ENCODE data around the gene HIGD2A.

HIGD2A gene, protein sequence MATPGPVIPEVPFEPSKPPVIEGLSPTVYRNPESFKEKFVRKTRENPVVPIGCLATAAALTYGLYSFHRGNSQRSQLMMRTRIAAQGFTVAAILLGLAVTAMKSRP

DNA sequence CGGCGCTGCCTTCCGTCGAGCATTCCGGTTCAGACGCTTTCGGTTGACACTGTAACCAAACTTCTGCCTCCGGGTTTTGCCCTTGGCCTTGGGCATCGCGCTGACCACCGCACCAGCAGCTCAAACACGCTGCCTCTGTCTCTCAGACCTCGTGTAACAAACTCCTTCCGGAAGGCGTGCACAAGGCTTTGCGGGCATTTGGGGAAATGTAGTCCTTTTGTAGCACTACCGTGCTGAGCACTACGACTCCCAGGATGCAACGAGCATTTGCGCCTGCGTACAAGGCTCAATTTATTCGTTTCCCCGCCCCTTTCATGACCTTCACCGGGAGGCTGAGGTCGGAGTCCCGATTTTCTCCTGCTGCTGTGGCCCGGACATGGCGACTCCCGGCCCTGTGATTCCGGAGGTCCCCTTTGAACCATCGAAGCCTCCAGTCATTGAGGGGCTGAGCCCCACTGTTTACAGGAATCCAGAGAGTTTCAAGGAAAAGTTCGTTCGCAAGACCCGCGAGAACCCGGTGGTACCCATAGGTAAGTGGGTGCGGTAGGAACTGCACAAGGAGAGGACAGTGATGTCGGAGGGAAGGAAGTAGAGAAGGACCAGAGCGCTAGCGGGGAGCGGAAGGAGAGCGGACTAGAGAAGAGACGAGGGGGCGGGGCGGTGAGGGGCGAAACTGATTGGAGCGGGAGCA, at the start of gene HIGD2A, which contains the start of gene NOP16:
TSS of gene HIGD2A (plus strand) at position 308 of the 691 bp plus-strand sequence. CDS start at position 377, 69 bp downstream.
TSS of gene NOP16 (minus strand) at position 155 of the 691 bp plus-strand sequence. CDS start at position 96, 59 bp downstream.
- DNase-seq (ENCODE audit: low spot score): peak; percentile 99

DNA sequence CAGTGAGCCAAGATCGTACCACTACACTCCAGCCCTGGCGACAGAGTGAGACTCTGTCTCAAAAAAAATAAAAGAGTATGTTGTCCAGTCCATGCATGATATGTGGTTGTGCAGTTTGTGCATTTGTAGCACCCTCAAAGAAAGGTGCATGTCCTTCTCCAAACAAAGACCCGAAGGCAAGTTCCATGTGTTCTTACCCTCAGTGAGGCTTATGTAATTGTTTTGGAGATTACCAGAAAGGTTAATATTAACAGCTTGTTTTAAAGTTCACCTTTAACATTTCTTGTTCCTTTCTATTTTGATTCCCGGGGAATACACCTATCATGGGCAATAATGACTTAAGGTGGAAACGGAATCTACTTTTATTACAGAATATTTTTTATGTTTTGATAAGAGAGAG, 49.2 kb upstream of the HIGD2A start:
- no peak for DNase-seq (ENCODE audit: low spot score)

DNA sequence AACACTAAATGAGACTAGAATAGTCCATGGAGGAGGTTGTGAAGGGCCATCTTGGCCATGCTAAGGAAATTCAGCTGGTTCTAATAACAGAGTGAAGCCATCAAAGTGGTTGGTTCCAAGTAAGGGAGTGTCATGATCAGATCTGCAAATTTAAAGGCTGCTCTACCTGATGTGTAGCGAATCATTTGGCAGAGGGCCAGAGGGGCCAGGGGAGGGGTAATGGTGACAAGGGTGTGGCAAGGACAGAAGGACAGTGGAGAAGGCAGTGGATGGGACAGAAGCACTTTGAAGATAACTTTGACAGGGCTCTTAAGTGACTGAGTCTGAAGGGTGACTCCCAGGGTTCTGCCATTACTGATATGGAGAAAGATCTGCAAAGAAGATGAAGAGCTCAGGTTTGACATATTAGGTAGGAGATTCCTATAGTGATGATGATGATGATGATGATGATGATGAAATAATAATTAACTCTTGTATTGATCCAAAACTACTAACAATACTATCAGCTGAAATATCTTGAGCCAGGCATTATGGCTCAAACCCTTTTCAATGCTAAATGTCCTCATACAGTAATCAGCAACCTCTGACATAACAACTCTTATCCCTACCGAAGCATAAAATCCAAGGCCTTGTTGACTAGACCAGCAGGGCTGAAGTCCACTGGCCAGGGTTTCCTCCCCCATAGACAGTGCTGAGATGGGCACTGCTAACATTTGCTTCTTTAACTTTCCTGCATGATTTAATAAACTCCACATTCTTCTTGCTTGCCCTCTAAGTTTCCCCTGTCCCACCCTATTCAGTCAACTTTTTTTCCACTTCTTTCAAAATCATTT, 47.0 kb upstream of the HIGD2A start:
- no peak for DNase-seq (ENCODE audit: low spot score)

DNA sequence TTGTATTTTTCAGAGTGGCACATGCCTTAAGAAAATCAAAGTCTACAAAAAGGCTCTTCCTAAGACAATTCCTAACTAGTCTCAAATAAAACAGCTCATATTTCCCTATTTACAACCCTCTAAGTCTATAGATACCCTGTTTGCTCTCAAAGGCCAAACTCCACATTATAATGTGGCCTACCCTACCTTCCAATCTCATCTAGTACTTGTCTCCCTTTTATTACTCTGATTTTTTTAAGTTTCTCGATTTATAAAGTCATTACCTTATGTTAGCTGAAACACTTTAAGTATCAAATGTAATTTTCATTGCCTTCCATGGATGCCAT, 46.4 kb upstream of the HIGD2A start:
- DNase-seq (ENCODE audit: low spot score): no peak

DNA sequence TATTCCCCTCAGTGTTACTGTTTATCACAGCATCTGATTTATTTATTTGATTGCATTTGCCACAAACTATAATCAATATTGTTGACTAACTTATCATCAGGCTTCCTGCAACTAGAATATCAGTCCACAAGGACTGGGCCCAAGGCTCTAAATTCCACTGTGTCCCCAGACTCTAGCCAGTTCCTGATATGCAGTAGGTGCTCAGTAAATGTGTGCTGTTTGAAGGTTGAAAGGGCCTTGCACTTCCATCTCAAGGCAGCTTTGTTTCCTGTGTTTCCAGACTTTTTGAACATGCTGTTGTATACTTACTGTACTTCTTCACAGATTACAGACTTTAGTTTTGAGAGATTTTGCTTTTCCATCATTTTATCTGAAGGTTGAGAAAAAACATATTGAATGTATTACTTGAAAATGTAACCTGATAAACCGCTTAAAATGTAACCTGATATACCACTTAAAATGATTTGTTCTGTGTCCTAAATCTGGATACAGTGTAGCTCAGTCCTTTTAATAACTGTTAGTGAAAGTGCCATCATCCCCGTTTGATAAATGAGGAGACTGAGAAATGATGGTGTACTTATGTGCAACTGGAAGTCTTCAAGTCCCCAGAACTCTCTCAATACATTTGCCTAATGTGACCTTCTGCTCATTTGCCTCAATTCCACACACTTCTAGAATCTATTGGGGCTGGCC, 45.6 kb upstream of the HIGD2A start:
- DNase-seq (ENCODE audit: low spot score): no peak

DNA sequence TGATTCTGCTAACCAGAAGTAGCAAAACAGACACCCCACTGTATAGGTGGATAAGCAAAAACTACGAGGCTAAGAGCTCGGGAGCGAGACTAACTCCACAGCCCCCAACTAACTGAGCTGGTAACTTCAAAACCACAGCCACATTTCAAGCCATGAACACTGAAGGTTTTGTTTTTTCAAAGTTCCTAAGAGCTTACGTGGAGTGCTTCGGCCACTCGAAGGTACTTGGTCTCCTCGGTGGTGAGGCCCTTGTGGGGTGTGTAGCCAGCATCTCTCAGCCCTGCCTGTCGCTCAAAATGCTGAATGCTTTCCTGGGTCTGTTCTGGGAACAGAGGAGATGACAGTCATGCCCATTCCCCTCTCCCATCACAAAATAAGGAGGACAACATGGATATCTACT, 38.1 kb upstream of the HIGD2A start:
- DNase-seq (ENCODE audit: low spot score): no peak

DNA sequence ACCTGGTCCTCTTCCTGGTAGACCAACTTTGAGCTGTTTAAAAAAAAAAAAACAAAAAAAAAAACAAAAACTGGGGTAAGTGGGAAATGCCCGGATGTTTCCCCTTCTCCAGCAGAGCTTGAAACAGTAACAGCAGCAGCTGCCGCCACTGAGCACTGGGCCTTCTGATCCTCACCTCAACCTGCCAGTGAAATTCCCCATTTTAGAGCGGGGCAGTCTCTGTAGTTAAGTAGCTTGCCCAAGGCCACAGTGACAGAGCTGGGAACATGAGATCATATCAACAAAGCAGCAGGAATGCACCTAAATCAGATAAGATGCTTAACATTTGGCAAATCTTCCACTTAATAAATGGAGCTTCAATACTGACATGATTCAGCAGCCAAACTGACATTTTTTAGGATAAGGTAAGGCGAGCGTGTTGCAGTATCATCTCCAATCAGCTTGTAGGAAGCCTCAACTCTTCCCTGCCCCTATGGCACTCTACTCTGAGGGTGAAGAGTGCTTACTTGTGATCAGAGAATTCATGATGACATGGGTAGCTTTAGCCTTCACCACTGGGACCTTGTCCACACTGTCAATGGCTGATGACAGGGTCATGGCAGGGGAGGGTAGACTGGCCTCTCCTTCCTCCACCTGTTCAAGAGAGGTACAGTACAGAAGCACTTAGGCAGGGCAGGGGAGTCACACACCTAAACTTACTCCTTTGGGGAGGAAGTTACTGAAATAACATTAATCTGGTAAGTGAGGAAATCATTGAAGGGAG, 36.3 kb upstream of the HIGD2A start:
- DNase-seq (ENCODE audit: low spot score): no peak

DNA sequence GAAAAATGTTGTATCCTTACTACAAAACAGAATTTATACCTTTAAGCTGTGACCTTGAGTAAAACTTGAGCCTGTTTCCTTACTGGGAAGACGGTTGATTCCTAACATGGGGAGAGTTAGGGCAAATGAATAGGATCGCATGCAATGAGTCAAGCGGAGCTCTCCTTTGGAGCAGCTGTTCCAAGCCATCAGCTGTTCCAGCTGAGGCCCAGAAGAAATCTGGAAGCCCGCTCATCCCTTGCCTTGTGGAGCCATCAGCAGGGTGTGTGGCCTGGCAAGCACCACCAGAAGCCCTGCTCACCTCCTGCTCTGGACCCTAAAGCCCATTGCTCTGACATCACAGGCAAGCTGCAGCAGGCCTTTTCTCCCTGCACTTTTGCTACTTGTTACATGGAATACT, 35.0 kb upstream of the HIGD2A start:
- DNase-seq (ENCODE audit: low spot score): no peak

DNA sequence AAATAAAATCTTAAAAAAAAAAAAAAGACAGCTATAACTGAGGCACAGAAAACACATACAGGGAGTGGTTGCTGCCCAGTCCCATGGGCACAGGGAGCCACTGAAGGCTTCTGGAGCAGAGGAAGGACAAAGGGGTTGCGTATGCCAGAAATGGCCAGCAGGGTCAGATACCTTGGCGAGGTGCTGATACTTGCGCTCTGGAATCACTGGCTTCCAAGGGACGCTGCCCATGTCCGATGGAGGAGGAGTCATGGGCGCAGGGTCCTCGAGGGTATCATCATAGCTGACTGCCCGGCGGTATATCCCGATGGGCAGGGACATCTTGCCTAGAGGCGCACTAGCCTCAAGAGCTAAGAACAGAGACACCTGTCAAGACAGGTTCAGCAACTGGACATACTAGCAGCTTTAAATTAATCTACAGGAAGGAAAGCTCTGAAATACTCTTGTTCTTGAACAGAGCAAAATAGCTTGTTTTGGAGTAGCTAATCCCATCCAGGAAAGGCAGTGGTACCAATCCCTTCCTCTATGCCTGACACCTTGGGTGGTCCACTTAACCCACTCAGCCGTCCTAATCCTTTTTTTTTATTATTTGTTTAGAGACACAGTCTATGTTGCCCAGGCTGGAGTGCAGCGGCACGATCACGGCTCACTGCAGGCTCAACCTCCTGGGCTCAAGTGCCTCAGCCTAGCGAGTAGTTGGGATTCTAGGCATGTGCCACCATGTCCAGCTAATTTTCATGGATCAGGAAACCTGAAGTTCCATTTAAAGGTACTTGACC, 33.0 kb upstream of the HIGD2A start:
- DNase-seq (ENCODE audit: low spot score): no peak

DNA sequence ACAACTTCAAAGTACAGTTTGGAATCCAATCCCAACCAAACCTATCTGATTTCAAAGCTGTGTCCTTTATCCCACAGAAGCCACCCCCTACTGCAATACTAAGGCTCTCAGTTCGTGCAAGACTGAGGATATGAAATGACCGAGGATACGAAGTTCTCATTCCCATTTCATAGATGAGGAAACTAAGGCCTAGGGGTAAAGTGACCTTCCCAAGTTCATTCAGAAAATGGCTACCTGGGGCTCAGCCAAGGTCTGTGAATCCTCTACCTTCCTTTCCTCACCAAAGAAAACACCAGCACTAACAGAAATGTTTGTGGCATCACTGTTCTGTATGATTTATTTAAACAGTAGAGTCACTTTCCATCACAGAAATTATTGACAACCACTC, 32.4 kb upstream of the HIGD2A start:
- DNase-seq (ENCODE audit: low spot score): no peak

DNA sequence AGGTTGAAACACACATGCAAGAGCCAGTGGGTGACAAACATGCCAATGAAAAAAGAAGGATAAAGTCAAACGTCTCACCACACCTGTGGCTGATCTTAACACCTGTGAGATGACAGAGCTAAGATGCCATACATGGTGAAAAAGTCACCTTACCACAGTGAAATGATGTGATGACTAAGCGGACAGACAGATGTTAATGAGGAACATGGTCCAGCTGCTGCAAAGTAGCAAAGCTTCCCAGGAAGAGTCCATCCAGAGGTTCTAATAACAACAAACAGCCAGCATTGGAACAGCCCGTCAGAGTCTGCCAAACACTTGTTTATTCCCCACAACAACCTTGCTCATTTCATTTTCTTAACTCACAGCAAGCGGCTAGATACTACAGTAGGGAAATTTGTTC, 28.9 kb upstream of the HIGD2A start:
- no peak for DNase-seq (ENCODE audit: low spot score)

DNA sequence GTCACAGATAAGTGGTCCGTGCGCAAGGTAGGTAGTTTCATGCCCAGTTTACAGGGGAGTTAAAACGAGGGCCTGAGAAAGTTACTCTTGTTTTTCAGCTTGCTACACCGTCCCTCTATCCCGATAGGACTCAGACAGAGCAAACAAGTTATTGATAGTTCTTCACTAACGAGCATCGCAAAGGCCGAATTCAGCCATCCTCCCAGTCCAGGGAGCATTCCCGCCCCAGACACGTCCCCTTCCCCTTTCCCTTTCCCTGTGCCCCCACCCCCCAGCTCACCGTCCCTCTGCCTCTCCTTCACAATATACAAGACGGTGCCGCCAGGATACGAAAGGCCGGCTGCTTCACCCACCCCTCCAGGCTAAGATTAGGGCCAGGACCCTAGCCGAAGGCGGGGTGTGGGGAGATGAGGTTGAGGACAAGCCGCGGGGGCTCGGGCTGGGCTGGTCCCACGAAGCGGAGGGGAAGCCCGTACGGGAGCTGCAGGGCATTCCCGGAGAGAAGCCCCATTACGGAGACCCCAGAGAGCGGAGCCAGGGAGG, 27.6 kb upstream of the HIGD2A start:
- DNase-seq (ENCODE audit: low spot score): no peak

DNA sequence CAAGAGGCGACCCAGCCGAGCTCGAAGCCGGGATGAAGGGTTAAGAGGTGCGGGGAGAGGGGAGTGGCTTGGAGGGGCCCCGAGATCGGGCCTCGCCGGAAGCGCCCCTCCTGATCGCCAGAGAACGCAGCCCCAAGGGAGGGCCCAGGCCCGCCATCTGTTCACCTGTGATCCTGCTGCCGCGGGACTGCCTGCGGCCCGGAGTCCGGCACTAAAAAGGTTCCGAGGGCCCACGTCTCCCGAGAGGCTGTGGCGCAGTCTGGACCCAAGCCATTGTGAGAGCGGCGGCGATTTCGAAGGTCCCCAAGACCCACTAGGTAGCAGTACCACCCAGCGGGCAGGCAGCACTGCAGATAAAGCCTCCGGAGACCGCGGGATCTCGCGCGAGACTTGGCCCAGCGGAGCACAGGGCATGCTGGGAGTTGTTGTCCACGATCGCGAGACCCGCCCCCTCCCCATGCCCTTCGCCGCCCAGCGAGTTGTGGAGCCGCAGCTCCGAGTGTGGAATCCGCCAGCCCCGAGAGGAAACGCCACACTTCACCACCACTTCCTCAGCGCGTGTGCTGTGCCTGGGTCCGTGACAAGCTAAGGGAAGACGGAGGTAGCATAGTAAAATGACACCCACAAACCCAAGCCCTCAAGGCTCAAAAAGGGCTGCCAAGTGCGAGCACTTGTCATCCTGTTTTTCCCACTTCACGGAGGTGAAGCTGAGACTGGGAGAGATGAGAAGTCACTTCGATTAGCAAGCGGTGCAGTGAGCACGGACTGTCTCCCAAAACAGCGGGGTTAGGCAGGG, 26.9 kb upstream of the HIGD2A start, which contains the start of gene KIAA1191:
TSS of gene KIAA1191 (minus strand) at position 328 of the 796 bp plus-strand sequence. CDS start 2,256 bp downstream, outside the sequence.
- peak; percentile 93 for DNase-seq (ENCODE audit: low spot score)

DNA sequence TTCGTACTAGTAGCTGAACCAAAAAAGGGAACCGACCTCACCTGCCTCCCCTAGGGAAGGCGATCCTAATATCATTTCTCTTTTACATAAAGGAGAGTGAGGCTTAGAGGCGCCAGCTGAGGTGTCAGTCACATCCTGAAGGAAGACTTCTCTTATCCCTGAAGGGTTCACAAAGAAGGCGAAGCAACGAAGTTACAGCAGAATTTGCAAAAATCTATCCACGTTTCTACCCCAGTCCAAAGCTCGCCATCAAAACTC, 26.4 kb upstream of the HIGD2A start:
- no peak for DNase-seq (ENCODE audit: low spot score)

DNA sequence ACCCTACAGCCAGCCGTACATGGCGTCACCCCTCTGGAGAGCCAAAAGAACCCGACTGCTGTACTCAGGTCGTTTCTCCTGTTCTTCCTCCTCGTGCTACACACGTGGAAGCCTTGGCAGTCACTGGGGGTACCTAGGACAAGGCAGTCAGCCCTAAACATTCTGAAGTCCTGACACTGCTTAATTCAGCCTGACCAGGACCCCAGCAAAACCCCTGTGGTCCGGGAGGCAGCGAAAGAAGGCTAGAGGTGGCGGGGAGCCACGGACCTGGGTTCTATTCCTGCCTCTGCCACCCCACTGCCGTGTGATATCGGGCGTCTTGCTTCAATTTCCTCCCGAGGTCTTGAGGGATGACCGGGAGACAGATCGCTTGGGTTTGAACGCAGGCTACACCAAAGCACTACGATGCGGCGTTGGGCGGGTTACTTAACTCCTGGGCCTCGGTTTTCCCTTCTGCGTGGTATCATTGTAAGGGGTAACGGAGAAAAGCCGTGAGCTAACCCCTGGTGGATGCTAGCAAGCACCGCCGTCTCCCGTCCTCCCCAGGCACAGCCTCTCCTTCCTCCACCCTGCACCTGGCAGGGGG, 23.7 kb upstream of the HIGD2A start:
- DNase-seq (ENCODE audit: low spot score): no peak

DNA sequence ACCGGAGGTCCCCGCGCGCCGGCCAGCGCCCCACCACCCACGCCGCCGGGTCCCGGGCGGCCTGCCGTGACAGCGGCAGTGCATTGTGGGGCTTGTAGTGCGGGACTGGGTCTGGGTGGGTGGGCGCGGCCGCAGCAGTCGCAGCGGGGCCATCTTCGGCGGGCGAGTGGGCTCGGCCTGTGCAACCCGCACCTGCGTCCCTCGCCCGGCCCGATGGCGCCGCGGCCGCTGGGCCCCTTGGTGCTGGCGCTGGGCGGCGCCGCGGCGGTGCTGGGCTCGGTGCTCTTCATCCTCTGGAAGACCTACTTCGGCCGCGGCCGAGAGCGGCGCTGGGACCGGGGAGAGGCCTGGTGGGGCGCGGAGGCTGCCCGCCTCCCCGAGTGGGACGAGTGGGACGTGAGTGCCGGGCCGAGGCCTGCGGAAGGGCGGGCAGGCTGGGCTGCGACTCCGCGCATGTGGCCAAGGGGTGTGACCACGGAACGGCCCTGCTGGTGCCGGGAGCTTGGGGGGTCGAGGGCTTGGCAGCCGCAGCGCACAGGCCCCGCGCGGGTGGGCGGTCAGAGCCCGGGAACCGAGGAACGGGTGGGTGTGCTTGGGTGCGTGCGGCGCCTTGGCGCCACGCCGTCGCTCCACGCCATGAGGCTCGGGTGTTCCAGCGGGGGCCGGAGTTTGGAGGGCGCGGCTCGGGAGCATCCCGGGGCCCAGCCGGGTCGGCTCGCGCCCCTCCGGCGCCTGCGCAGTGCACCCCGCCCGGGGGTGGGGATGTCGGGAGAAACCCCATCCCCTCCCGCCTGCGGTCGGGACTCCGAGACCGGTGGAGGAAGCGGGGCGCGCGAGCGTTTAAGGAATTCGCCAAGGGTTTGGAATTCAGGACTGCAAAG, 23.0 kb upstream of the HIGD2A start, which contains the start of gene ARL10:
TSS of gene ARL10 (plus strand) at position 137 of the 881 bp plus-strand sequence. CDS start at position 214, 77 bp downstream.
- peak; percentile 55 for DNase-seq (ENCODE audit: low spot score)

DNA sequence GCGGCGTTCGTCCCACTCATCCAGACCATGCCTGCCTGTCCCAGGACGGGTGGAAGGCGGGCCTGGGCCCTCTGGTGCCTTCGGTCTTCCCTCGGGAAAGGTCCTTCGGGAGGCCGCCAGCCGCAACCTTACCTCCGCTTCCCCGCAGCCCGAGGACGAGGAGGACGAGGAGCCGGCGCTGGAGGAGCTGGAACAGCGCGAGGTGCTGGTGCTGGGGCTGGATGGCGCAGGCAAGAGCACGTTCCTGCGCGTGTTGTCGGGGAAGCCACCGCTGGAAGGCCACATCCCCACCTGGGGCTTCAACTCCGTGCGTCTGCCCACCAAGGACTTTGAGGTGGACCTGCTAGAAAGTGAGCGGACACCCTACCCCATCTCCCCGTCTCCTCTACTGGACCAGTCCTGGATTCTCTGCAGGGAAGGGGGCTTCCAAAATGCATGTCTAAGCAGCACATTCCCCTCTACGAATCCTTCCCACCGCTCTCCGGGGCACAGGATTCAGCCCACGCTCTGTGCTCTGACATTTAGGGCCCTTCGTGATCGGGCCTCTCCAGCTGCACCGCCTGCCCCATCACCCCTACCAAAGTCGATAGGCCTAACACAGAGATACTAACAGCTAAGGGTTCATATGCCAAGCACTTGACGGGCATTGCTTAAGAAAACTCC, 22.2 kb upstream of the HIGD2A start:
- no peak for DNase-seq (ENCODE audit: low spot score)

DNA sequence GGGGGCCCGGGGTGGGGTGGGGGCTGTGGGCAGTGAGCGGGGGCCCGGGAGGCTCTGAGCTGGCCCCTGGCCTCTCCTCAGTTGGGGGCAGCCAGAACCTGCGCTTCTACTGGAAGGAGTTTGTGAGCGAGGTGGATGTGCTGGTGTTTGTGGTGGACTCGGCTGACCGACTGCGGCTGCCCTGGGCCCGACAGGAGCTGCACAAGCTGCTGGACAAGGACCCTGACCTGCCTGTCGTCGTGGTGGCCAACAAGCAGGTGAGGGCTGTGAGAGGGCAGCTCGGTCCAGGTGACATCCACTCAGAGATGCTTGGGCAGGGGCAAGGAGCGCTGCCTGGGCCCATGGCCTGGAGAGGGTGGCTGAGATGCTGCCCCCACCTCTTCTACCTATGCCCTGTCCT, 19.8 kb upstream of the HIGD2A start:
- no peak for DNase-seq (ENCODE audit: low spot score)

Measured in putamen (tissue), 1 donor.